ENCODE data around the gene FMOD.

- no peak for TF ChIP-seq EP300 (IDR thresholded peaks at IDR 0.05)
- TF ChIP-seq, protein P1, sequence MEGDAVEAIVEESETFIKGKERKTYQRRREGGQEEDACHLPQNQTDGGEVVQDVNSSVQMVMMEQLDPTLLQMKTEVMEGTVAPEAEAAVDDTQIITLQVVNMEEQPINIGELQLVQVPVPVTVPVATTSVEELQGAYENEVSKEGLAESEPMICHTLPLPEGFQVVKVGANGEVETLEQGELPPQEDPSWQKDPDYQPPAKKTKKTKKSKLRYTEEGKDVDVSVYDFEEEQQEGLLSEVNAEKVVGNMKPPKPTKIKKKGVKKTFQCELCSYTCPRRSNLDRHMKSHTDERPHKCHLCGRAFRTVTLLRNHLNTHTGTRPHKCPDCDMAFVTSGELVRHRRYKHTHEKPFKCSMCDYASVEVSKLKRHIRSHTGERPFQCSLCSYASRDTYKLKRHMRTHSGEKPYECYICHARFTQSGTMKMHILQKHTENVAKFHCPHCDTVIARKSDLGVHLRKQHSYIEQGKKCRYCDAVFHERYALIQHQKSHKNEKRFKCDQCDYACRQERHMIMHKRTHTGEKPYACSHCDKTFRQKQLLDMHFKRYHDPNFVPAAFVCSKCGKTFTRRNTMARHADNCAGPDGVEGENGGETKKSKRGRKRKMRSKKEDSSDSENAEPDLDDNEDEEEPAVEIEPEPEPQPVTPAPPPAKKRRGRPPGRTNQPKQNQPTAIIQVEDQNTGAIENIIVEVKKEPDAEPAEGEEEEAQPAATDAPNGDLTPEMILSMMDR (IDR thresholded peaks at IDR 0.05): no peak
Measured at GRCh38 chr1:203351037-203351625, at the start of gene FMOD.
